AG04449 (cell line): ENCODE results near the gene RASGRP4.

ENCODE experiments used
- CTCF ChIA-PET: fragments of 350-600 bp; formaldehyde crosslinking; extraction: SDS; loops from one replicate; lab custom pipeline; 2021; ENCODE audit warnings: antibody characterized with exemption; lab: Yijun Ruan, JAX
- POLR2A ChIA-PET: fragments of 400-600, 350-600 bp; formaldehyde crosslinking; extraction: SDS; loops from one replicate; lab custom pipeline; 2020; ENCODE audit warnings: antibody characterized with exemption, inconsistent platforms; lab: Yijun Ruan, JAX
- DNase-seq: peaks from one replicate; pipeline ENCODE4 v3.0.0-alpha.2; 2010; ENCODE audit warnings: low read depth, low spot score
- H3K4me3 ChIP-seq: 2 replicates; pipeline ENCODE4 v1.5.1; 2011; ENCODE audit warnings: low read depth, mild to moderate bottlenecking, control low read depth, low read length
- CTCF ChIP-seq: IDR thresholded peaks from one replicate; pipeline ENCODE4 v1.5.1; 2011; ENCODE audit warnings: mild to moderate bottlenecking, moderate library complexity, low read length, control low read depth, inconsistent platforms; ENCODE audit not compliant: insufficient read depth; ENCODE audit errors: missing control alignments

RASGRP4 gene

GRCh38 chr19:38467541-38468525 lies 41.8 kb upstream of the RASGRP4 start:
- no peak overlapping the region for H3K4me3 ChIP-seq
- no peak for DNase-seq
- POLR2A ChIA-PET: no interaction called here
- TF ChIP-seq CTCF: no peak
- CTCF ChIA-PET: no interaction called here

GRCh38 chr19:38466050-38466449 lies 40.0 kb upstream of the RASGRP4 start:
- no peak for DNase-seq
- ChIA-PET CTCF (no interaction called here), POLR2A (no interaction called here)
- no peak overlapping the region for H3K4me3 ChIP-seq
- no peak for TF ChIP-seq CTCF

GRCh38 chr19:38464421-38465082 lies 38.5 kb upstream of the RASGRP4 start:
- DNase-seq: no peak
- CTCF ChIA-PET: no interaction called here
- POLR2A ChIA-PET: no interaction called here
- no peak for TF ChIP-seq CTCF
- H3K4me3 ChIP-seq: no peak overlapping the region

GRCh38 chr19:38463365-38463764 lies 37.3 kb upstream of the RASGRP4 start:
- no peak for TF ChIP-seq CTCF
- DNase-seq: no peak
- POLR2A ChIA-PET: no interaction called here

GRCh38 chr19:38458991-38459390 lies 33.0 kb upstream of the RASGRP4 start:
- no peak for TF ChIP-seq CTCF
- ChIA-PET POLR2A (no interaction called here), CTCF (no interaction called here)
- H3K4me3 ChIP-seq: no peak overlapping the region
- no peak for DNase-seq

More at GRCh38 chr19:38463365-38463764, 37.3 kb upstream of the RASGRP4 start:
- H3K4me3 ChIP-seq: no peak overlapping the region
- CTCF ChIA-PET: no interaction called here
